GM23338 (cell line): ENCODE measurements around the gene TXLNB.

Source experiments
- CREB1 ChIP-seq: fragments of 250-450 bp; sonication (Bioruptor Pico); IDR thresholded peaks from 2 replicates; pipeline ENCODE4 v1.5.0; 2020; ENCODE audit warnings: low read depth, mild to moderate bottlenecking, moderate library complexity
- EZH2 ChIP-seq: fragments of 200-600 bp; sonication (generic); IDR thresholded peaks from one replicate; pipeline ENCODE4 v1.8.0; 2017; ENCODE audit warnings: antibody characterized with exemption, mild to moderate bottlenecking, low read depth; ENCODE audit not compliant: unreplicated experiment
- EZH2phosphoT487 ChIP-seq: fragments of 200-600 bp; sonication (generic); IDR thresholded peaks from one replicate; pipeline ENCODE4 v1.8.1; 2018; ENCODE audit warnings: antibody characterized with exemption; ENCODE audit not compliant: unreplicated experiment
- JUNB ChIP-seq: IDR thresholded peaks from one replicate; pipeline ENCODE4 v1.6.1; 2016; ENCODE audit warnings: antibody characterized with exemption; ENCODE audit not compliant: unreplicated experiment
- POLR2AphosphoS5 ChIP-seq: IDR thresholded peaks from 2 replicates; pipeline ENCODE4 v1.6.1; 2016; ENCODE audit warnings: antibody characterized with exemption, low read depth
- TF ChIP-seq, protein P1 (sequence below), 2 experiments: fragments of 200-600 bp in 1 of 2; sonication (generic) in 1 of 2; conservative IDR thresholded peaks; 2 replicates each; pipeline versions ENCODE4 v1.5.1 to v1.6.1; 2016 to 2017; ENCODE audit warnings: antibody characterized with exemption in 2 of 2, low read depth in 2 of 2, mild to moderate bottlenecking in 2 of 2, moderate library complexity in 1 of 2
- TF ChIP-seq, protein P2 (sequence below): IDR thresholded peaks from one replicate; pipeline ENCODE4 v1.6.1; 2018; ENCODE audit warnings: antibody characterized with exemption; ENCODE audit not compliant: unreplicated experiment
- TF ChIP-seq, protein P3 (sequence below): IDR thresholded peaks from 2 replicates; pipeline ENCODE4 v1.6.1; 2016; ENCODE audit warnings: antibody characterized with exemption

DNA sequence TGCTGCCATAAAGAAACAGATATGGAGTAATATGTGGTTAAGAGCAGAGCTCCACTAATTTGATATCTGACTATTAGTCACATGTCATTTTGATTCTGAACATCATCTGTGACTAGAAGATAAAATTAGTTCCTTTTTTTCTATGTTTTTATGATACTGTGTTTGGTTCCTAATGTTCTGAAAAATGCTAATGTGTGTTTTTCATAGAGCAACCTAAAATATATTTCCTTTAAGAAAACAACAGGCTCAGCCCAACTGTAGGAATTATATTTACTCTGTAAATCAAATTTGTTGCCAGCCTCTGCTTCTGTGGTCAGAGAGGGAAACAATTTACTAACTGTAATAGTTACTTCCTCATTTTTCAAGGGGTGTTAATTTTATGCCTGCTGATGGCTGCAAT lies 33.3 kb upstream of the TXLNB start:
- TF ChIP-seq, protein P1, sequence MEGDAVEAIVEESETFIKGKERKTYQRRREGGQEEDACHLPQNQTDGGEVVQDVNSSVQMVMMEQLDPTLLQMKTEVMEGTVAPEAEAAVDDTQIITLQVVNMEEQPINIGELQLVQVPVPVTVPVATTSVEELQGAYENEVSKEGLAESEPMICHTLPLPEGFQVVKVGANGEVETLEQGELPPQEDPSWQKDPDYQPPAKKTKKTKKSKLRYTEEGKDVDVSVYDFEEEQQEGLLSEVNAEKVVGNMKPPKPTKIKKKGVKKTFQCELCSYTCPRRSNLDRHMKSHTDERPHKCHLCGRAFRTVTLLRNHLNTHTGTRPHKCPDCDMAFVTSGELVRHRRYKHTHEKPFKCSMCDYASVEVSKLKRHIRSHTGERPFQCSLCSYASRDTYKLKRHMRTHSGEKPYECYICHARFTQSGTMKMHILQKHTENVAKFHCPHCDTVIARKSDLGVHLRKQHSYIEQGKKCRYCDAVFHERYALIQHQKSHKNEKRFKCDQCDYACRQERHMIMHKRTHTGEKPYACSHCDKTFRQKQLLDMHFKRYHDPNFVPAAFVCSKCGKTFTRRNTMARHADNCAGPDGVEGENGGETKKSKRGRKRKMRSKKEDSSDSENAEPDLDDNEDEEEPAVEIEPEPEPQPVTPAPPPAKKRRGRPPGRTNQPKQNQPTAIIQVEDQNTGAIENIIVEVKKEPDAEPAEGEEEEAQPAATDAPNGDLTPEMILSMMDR (conservative IDR thresholded peaks at IDR 0.05; ENCODE audit: low read depth in 2 of 2): no peak
- TF ChIP-seq POLR2AphosphoS5 (no peak), EZH2 (no peak), CREB1 (no peak), JUNB (no peak), EZH2phosphoT487 (no peak)
- TF ChIP-seq, protein P2, sequence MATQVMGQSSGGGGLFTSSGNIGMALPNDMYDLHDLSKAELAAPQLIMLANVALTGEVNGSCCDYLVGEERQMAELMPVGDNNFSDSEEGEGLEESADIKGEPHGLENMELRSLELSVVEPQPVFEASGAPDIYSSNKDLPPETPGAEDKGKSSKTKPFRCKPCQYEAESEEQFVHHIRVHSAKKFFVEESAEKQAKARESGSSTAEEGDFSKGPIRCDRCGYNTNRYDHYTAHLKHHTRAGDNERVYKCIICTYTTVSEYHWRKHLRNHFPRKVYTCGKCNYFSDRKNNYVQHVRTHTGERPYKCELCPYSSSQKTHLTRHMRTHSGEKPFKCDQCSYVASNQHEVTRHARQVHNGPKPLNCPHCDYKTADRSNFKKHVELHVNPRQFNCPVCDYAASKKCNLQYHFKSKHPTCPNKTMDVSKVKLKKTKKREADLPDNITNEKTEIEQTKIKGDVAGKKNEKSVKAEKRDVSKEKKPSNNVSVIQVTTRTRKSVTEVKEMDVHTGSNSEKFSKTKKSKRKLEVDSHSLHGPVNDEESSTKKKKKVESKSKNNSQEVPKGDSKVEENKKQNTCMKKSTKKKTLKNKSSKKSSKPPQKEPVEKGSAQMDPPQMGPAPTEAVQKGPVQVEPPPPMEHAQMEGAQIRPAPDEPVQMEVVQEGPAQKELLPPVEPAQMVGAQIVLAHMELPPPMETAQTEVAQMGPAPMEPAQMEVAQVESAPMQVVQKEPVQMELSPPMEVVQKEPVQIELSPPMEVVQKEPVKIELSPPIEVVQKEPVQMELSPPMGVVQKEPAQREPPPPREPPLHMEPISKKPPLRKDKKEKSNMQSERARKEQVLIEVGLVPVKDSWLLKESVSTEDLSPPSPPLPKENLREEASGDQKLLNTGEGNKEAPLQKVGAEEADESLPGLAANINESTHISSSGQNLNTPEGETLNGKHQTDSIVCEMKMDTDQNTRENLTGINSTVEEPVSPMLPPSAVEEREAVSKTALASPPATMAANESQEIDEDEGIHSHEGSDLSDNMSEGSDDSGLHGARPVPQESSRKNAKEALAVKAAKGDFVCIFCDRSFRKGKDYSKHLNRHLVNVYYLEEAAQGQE: no peak
- TF ChIP-seq, protein P3, sequence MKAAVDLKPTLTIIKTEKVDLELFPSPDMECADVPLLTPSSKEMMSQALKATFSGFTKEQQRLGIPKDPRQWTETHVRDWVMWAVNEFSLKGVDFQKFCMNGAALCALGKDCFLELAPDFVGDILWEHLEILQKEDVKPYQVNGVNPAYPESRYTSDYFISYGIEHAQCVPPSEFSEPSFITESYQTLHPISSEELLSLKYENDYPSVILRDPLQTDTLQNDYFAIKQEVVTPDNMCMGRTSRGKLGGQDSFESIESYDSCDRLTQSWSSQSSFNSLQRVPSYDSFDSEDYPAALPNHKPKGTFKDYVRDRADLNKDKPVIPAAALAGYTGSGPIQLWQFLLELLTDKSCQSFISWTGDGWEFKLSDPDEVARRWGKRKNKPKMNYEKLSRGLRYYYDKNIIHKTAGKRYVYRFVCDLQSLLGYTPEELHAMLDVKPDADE: no peak
